HCT116 (cell line): ENCODE results near the gene LRSAM1. TPM values are rescaled to one million over a fixed set of nuclear protein-coding genes. Genes with fewer than 3 reads are reported as not detected.

Source experiments
- ATAC-seq: fragments of 200-7000 bp; cut with Tn5 transposase; 2 replicates; pipeline ENCODE4 v1.9.1; 2020; ENCODE audit warnings: mild to moderate bottlenecking, moderate library complexity
- BruUV-seq: library from RNA; stranded (reverse); fragments of 400-500 nt; replicated peaks from 2 replicates; lab custom pipeline; 2021; lab: Mats Ljungman, UMichigan
- CTCF ChIA-PET: fragments of 300-600 bp; sonication (Branson Sonifier 250); formaldehyde crosslinking; loops from one replicate; lab custom pipeline; 2021; ENCODE audit warnings: antibody characterized with exemption; lab: Charles Lee
- POLR2A ChIA-PET: fragments of 300-600, 350-600 bp; sonication (Branson Sonifier 250); formaldehyde crosslinking; loops from one replicate; lab custom pipeline; 2021; ENCODE audit warnings: antibody characterized with exemption; lab: Charles Lee
- RAD21 ChIA-PET, 2 experiments: fragments of 300-600 bp; sonication (Branson Sonifier 250); formaldehyde crosslinking; loops; one replicate each; lab custom pipeline; 2023; ENCODE audit warnings: low total read pairs in 2 of 2; ENCODE audit not compliant: uncharacterized antibody in 2 of 2, unreplicated experiment in 2 of 2, low non-redundant PET in 1 of 2; lab: Charles Lee
- DNase-seq: peaks from one replicate; pipeline ENCODE4 v3.0.0-alpha.2; 2010; ENCODE audit warnings: low read depth, low spot score
- H2AFZ ChIP-seq: fragments of 200-600 bp; shearing (Covaris generic), sonication (generic); 2 replicates; pipeline ENCODE4 v1.6.1; 2017; ENCODE audit warnings: low read depth, mixed run types, mixed read lengths, antibody characterized with exemption, low read length; ENCODE audit not compliant: poor library complexity, severe bottlenecking
- H3K27ac ChIP-seq: 2 replicates; pipeline ENCODE4 v1.5.1; 2012; ENCODE audit warnings: low read depth, low read length
- H3K27me3 ChIP-seq: fragments of 200-600 bp; sonication (generic); 2 replicates; pipeline ENCODE4 v1.6.1; 2016; ENCODE audit warnings: mixed run types, low read length, mixed read lengths; ENCODE audit not compliant: insufficient read depth
- H3K36me3 ChIP-seq, 2 experiments: fragments of 200-500 bp in 1 of 2; fragments of 200-600 bp in 1 of 2; sonication (Bioruptor generic) in 1 of 2; sonication (generic) in 1 of 2; 2 replicates each; pipeline versions ENCODE4 v1.5.1 to v1.6.1; 2014 to 2016; ENCODE audit warnings: low read length in 2 of 2, inconsistent platforms in 1 of 2, mixed read lengths in 1 of 2, mixed run types in 1 of 2; ENCODE audit not compliant: insufficient read depth in 2 of 2, control insufficient read depth in 1 of 2
- H3K4me1 ChIP-seq, 2 experiments: fragments of 200-600 bp in 1 of 2; sonication (generic) in 1 of 2; 2 replicates each; pipeline versions ENCODE4 v1.5.1 to v1.6.1; 2012 to 2017; ENCODE audit warnings: low read length in 2 of 2, inconsistent platforms in 1 of 2, mild to moderate bottlenecking in 1 of 2, mixed read lengths in 1 of 2, mixed run types in 1 of 2, moderate library complexity in 1 of 2; ENCODE audit not compliant: insufficient read depth in 2 of 2, control insufficient read depth in 1 of 2
- H3K4me2 ChIP-seq: fragments of 200-600 bp; sonication (generic); 2 replicates; pipeline ENCODE4 v1.6.1; 2017; ENCODE audit warnings: mixed run types, low read length, mixed read lengths
- H3K4me3 ChIP-seq, 2 experiments: fragments of 200-600 bp in 1 of 2; sonication (generic) in 1 of 2; replicated peaks in 1 of 2; 2 replicates each; pipeline ENCODE4 v1.5.1; 2011 to 2016; ENCODE audit warnings: low read length in 2 of 2, control low read depth in 1 of 2, low read depth in 1 of 2, mild to moderate bottlenecking in 1 of 2, mixed read lengths in 1 of 2, mixed run types in 1 of 2
- H3K79me2 ChIP-seq: fragments of 200-600 bp; sonication (generic); 2 replicates; pipeline ENCODE4 v1.6.1; 2017; ENCODE audit warnings: mild to moderate bottlenecking, mixed run types, low read length, moderate library complexity, mixed read lengths; ENCODE audit not compliant: insufficient read depth
- H3K9ac ChIP-seq: fragments of 200-600 bp; sonication (generic); 2 replicates; pipeline ENCODE4 v1.6.1; 2016; ENCODE audit warnings: low read length, mixed read lengths
- H3K9me2 ChIP-seq: fragments of 200-600 bp; sonication (generic), shearing (Covaris generic); 2 replicates; pipeline ENCODE4 v1.6.1; 2017; ENCODE audit warnings: mixed run types, mild to moderate bottlenecking, moderate library complexity; ENCODE audit not compliant: insufficient read depth
- H3K9me3 ChIP-seq, 2 experiments: fragments of 200-500 bp in 1 of 2; fragments of 200-600 bp in 1 of 2; sonication (Bioruptor generic) in 1 of 2; sonication (generic) in 1 of 2; 2 replicates each; pipeline ENCODE4 v1.6.1; 2014 to 2017; ENCODE audit warnings: low read length in 2 of 2, mixed read lengths in 2 of 2, inconsistent platforms in 1 of 2, low read depth in 1 of 2, mild to moderate bottlenecking in 1 of 2, mixed run types in 1 of 2, moderate library complexity in 1 of 2; ENCODE audit not compliant: control insufficient read depth in 1 of 2, insufficient read depth in 1 of 2
- H4K20me1 ChIP-seq: fragments of 200-600 bp; sonication (generic), shearing (Covaris generic); 2 replicates; pipeline ENCODE4 v1.6.1; 2017; ENCODE audit warnings: mixed run types, mild to moderate bottlenecking, moderate library complexity; ENCODE audit not compliant: insufficient read depth
- CBX3 ChIP-seq: IDR thresholded peaks from 2 replicates; pipeline ENCODE4 v1.6.1; 2012; ENCODE audit warnings: low read depth
- CEBPB ChIP-seq: IDR thresholded peaks from 2 replicates; pipeline ENCODE4 v1.6.1; 2012; ENCODE audit warnings: low read depth
- EGR1 ChIP-seq: IDR thresholded peaks from 2 replicates; pipeline ENCODE4 v1.6.1; 2012; ENCODE audit warnings: low read depth
- JUND ChIP-seq: IDR thresholded peaks from 2 replicates; pipeline ENCODE4 v1.6.1; 2012
- RAD21 ChIP-seq: IDR thresholded peaks from 2 replicates; pipeline ENCODE4 v1.6.1; 2012; ENCODE audit warnings: low read depth, mild to moderate bottlenecking
- SIN3A ChIP-seq: IDR thresholded peaks from 2 replicates; pipeline ENCODE4 v1.6.1; 2012; ENCODE audit warnings: low read depth
- TCF7L2 ChIP-seq: IDR thresholded peaks from 2 replicates; pipeline ENCODE4 v1.7.0; 2011; ENCODE audit warnings: borderline replicate concordance, inconsistent platforms; ENCODE audit not compliant: insufficient read depth, insufficient read length; ENCODE audit errors: extremely low read depth
- ZNF274 ChIP-seq: fragments of 200-500 bp; sonication (Bioruptor generic); IDR thresholded peaks from 2 replicates; pipeline ENCODE4 v1.6.1; 2014; ENCODE audit warnings: mild to moderate bottlenecking, low read depth, low read length, inconsistent platforms
- intact Hi-C: fragments of 100-400 bp; cut with micrococcal nuclease; formaldehyde crosslinking; loops from 2 replicates; pipeline ENCODE4 v1.10.0; 2022
- total RNA-seq: library from RNA; stranded (reverse); gene quantifications from one replicate; pipeline ENCODE4 v1.2.1, GENCODE V29; 2021; ENCODE audit not compliant: unreplicated experiment
- TF ChIP-seq, protein P1 (sequence below), 3 experiments: fragments of 200-600 bp in 1 of 3; sonication (generic) in 1 of 3; IDR thresholded peaks in 2 of 3; conservative IDR thresholded peaks in 1 of 3; 2 replicates each; pipeline ENCODE4 v1.5.1; 2012 to 2017; ENCODE audit warnings: low read depth in 2 of 3, low read length in 2 of 3, antibody characterized with exemption in 1 of 3, borderline replicate concordance in 1 of 3, control low read depth in 1 of 3, mild to moderate bottlenecking in 1 of 3, mixed read lengths in 1 of 3, mixed run types in 1 of 3, moderate library complexity in 1 of 3; ENCODE audit not compliant: insufficient read depth in 1 of 3

Gene LRSAM1
- total RNA-seq, 1 experiment from 2014 or later = 25.9 TPM

DNA sequence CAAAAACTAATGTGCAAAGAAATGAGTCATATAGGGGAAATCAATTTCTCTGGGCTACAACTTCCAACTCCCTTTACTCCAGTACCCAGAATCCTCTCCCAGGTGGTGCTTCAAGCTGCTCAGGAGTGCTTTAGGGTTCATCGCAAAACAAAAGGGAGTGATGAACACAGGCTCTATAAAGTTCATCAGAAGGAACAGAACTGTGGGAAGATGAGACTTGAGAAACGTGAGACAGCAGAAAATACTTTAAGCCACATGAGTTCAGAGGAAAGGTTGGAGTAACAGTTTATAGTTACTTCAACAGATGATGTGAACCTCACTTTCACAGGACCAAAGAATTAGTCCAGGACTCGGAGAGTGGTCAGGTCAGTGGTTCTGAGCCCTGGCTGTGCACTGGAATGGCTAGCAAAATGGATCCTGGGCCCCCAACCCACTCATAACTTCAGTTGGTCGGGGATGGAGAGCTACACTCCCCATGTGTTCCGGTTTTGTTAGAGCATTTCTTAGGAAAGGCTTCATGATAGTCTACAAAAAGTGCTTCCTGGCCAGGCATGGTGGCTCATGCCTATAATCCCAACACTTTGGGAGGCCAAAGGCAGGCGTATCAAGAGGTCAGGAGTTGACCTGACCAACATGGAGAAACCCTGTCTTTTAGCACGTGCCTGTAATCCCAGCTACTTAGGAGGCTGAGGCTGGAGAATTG, 4.4 kb upstream of the LRSAM1 start:
- Histone ChIP-seq H3K4me1 (peaks cover 8 to 50% of the 10 kb centered on the region in 2 experiments), H3K9me2 (no peaks in the 10 kb centered on the region), H3K36me3 (peaks cover 31 to 66% of the 10 kb centered on the region in 2 experiments), H3K27me3 (no peaks in the 10 kb centered on the region), H2AFZ (no peak overlapping the region), H3K4me3 (no peak overlapping the region), H3K9ac (no peak overlapping the region), H3K79me2 (peaks cover 34% of the 10 kb centered on the region), H3K27ac (peak overlapping the region; percentile 97; the same call in 1 of the 2 replicates), H3K9me3 (no peaks in the 10 kb centered on the region), H3K4me2 (no peak overlapping the region), H4K20me1 (peaks cover 38% of the 10 kb centered on the region)
- DNase-seq = no peak
- ChIA-PET RAD21 (no interaction called here), CTCF (no interaction called here), POLR2A (interaction anchor here (1.5 kb wide), 1 partner anchor 223 kb away, joined by 3 read pairs; no protein-coding TSS in a partner anchor)
- ATAC-seq = peak; percentile 16
- TF ChIP-seq ZNF274 = no peak
- no peak for TF ChIP-seq SIN3A
- TF ChIP-seq CEBPB = no peak
- TF ChIP-seq JUND = no peak
- TF ChIP-seq EGR1 = no peak
- no peak for TF ChIP-seq TCF7L2
- no peak for TF ChIP-seq CBX3
- TF ChIP-seq, protein P1, sequence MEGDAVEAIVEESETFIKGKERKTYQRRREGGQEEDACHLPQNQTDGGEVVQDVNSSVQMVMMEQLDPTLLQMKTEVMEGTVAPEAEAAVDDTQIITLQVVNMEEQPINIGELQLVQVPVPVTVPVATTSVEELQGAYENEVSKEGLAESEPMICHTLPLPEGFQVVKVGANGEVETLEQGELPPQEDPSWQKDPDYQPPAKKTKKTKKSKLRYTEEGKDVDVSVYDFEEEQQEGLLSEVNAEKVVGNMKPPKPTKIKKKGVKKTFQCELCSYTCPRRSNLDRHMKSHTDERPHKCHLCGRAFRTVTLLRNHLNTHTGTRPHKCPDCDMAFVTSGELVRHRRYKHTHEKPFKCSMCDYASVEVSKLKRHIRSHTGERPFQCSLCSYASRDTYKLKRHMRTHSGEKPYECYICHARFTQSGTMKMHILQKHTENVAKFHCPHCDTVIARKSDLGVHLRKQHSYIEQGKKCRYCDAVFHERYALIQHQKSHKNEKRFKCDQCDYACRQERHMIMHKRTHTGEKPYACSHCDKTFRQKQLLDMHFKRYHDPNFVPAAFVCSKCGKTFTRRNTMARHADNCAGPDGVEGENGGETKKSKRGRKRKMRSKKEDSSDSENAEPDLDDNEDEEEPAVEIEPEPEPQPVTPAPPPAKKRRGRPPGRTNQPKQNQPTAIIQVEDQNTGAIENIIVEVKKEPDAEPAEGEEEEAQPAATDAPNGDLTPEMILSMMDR (IDR thresholded peaks at IDR 0.05 in 2 of 3, conservative IDR thresholded peaks at IDR 0.05 in 1 of 3; ENCODE audit: borderline replicate concordance in 1 of 3, insufficient read depth in 1 of 3, low read depth in 2 of 3, low read length in 2 of 3) = no peak
- TF ChIP-seq RAD21 = no peak
- intact Hi-C loops = no loop called here
- BruUV-seq = no TSS peak
